Mesothelial cell of epicardium (in vitro differentiated cells): ENCODE measurements around the gene POLR1H. TPM values are rescaled to one million over a fixed set of nuclear protein-coding genes. Genes with fewer than 3 reads are reported as not detected.
A peak's percentile ranks its signal among the peaks of the same experiment; 100 is the strongest.

Source experiments
- DNase-seq, 2 experiments: peaks; one replicate each; pipeline ENCODE4 v3.0.0; 2021; ENCODE audit warnings: low spot score in 2 of 2; ENCODE audit not compliant: unreplicated experiment in 2 of 2
- H3K27ac Mint-ChIP-seq: 2 replicates; pipeline ENCODE4 v1.8.0; 2021; ENCODE audit warnings: mixed read lengths
- H3K27me3 Mint-ChIP-seq: 2 replicates; pipeline ENCODE4 v1.8.0; 2021; ENCODE audit warnings: low read depth, mixed read lengths
- H3K36me3 Mint-ChIP-seq: 2 replicates; pipeline ENCODE4 v1.8.0; 2021; ENCODE audit warnings: mixed read lengths
- H3K4me1 Mint-ChIP-seq: 2 replicates; pipeline ENCODE4 v1.8.0; 2021; ENCODE audit warnings: mixed read lengths
- H3K4me3 Mint-ChIP-seq: 2 replicates; pipeline ENCODE4 v1.8.0; 2021; ENCODE audit warnings: mild to moderate bottlenecking, moderate library complexity, mixed read lengths
- H3K9me3 Mint-ChIP-seq: 2 replicates; pipeline ENCODE4 v1.8.0; 2021; ENCODE audit warnings: mixed read lengths
- total RNA-seq: library from RNA; stranded (reverse); gene quantifications from 3 replicates; pipeline ENCODE4 v1.2.1, GENCODE V29; 2021
- TF ChIP-seq, protein P1 (sequence below): fragments of 200-600 bp; sonication (generic); IDR thresholded peaks from one replicate; pipeline ENCODE4 v1.5.0; 2021; ENCODE audit warnings: antibody characterized with exemption; ENCODE audit not compliant: unreplicated experiment

Gene POLR1H
- total RNA-seq, 1 donor from 2014 or later = 31.1 TPM

DNA sequence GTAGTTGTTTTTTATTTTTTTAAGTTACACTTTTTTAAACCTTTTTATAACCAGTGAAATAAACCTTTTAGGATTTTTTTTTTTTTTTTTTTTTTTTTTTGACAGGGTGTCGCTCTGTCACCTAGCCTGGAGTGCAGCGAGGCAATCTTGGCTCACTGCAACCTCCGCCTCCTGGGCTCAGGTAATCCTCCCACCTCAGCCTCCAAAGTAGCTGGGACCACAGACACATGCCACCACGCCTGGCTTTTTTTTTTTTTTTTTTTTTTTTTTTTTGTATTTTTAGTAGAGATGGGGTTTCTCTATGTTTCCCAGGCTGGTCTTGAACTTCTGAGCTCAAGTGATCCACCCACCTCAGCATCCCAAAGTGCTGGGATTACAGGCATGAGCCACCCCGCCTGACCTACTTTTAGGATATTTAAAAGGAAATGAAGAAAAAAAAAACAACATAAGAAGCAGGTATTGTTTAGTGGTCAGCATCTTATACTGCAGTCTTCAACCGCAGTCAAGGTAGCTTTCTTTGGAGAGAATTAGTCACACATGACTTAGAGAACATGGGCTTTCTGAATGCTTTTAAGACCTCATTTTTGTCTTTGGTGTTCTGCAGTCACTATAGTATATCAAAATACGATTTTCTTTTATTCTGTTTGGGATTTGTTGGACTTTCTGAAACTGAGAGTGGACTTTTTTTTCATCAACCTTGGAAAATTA lies 1.6 kb downstream of the POLR1H start:
- H3K4me1 Mint-ChIP-seq = peaks cover 38% of the 10 kb centered on the region
- peaks cover 7% of the 10 kb centered on the region for H3K36me3 Mint-ChIP-seq
- H3K27me3 Mint-ChIP-seq = no peaks in the 10 kb centered on the region
- H3K27ac Mint-ChIP-seq = no peak overlapping the region
- no peak for DNase-seq
- H3K9me3 Mint-ChIP-seq = no peaks in the 10 kb centered on the region
- TF ChIP-seq, protein P1, sequence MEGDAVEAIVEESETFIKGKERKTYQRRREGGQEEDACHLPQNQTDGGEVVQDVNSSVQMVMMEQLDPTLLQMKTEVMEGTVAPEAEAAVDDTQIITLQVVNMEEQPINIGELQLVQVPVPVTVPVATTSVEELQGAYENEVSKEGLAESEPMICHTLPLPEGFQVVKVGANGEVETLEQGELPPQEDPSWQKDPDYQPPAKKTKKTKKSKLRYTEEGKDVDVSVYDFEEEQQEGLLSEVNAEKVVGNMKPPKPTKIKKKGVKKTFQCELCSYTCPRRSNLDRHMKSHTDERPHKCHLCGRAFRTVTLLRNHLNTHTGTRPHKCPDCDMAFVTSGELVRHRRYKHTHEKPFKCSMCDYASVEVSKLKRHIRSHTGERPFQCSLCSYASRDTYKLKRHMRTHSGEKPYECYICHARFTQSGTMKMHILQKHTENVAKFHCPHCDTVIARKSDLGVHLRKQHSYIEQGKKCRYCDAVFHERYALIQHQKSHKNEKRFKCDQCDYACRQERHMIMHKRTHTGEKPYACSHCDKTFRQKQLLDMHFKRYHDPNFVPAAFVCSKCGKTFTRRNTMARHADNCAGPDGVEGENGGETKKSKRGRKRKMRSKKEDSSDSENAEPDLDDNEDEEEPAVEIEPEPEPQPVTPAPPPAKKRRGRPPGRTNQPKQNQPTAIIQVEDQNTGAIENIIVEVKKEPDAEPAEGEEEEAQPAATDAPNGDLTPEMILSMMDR = no peak
- H3K4me3 Mint-ChIP-seq = peak overlapping the region; percentile 96

DNA sequence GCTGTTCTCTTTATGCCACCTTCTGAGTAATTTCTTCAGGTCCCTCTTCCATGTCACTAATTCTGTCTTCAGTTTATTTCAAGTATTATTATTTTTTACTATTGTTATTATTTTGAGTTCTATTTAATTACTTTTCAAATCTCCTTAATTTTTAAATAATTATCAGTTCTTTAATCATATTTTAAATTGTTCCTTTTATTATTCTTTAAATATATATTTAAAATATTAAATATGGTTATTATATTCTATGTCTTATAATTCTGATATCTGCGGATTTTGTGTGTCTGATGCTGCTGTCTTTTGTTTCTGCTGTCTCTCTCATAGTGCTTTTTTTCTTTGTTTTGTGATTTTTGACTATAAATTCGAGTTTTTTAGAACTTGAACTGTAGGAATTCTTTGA lies 2.2 kb downstream of the POLR1H start:
- DNase-seq = no peak
- Mint-ChIP-seq H3K36me3 (peaks cover 4% of the 10 kb centered on the region), H3K27me3 (no peaks in the 10 kb centered on the region), H3K9me3 (no peaks in the 10 kb centered on the region), H3K4me3 (peak overlapping the region; percentile 24), H3K4me1 (peaks cover 45% of the 10 kb centered on the region), H3K27ac (peak overlapping the region; percentile 36)
- TF ChIP-seq, protein P1 = no peak

DNA sequence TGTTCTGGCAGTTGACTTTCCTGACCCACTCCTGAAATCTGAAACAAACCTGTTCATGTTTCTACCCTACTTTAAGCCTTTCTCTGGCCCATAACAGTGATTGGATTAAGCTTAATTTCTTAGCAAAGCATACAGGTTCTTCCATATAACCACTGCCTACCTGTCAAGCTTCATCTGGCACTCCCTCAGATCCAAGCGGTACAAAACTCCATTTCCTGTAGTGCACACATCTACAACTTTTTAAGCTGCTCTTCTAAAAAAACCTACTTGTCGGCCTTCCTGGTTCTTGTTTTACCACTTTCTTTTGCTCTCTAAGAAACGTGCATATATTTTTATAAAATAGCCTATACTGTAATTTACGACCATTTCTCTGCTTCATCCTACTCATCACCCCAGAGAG lies 5.0 kb downstream of the POLR1H start:
- peaks cover 39% of the 10 kb centered on the region for H3K4me1 Mint-ChIP-seq
- peak overlapping the region; percentile 94 for H3K4me3 Mint-ChIP-seq
- peak overlapping the region; percentile 99 for H3K27ac Mint-ChIP-seq
- DNase-seq = no peak
- H3K36me3 Mint-ChIP-seq = peaks cover 19% of the 10 kb centered on the region
- TF ChIP-seq, protein P1 = no peak
- no peaks in the 10 kb centered on the region for H3K9me3 Mint-ChIP-seq
- H3K27me3 Mint-ChIP-seq = peaks cover 16% of the 10 kb centered on the region

DNA sequence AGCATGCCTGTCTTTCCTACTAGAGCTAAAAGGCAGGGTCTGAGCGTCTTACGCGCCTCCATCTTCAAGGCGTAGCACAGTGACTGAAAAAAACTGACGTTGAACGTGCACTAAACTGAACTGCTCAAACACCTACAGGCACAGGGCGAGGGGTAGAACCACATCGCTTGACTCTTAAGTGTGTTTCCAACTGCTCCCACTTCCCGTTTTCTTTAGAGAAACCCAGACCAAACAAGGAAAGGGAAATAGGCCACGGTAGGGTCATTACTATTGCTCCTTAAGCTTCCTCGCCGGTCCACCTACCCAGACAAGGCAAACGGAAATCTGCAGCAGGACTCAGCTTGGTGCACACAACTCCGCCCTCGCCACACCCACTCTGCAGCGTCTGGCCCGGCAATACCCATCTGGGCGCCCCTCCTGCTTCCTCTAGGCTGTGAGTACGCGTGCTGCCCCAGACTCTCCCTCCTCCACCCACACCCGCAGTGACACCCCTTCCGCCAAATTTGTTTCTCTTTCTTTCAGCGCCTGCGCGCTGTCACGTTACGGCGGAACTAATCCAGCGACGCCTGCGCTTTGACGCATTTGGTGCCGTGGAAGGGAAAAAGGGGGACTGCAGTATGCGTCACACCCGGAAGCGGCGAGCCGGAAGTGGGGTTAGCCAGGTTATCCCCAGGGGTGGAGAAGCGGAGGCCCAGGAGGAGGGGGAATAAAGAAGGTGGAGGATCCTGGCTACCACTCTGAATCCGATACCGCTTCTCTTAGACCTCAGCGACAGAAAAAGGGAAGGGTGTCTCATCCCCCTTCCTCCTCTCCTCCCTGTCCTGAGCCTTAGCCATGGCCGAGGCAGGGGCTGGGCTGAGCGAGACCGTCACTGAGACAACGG lies 5.8 kb downstream of the POLR1H start, which contains the start of gene PPP1R11:
TSS of gene PPP1R11 (plus strand) at position 622 of the 883 bp plus-strand sequence. CDS start at position 835, 213 bp downstream.
- Mint-ChIP-seq H3K36me3 (peaks cover 19% of the 10 kb centered on the region), H3K4me3 (peak within 1 kb of the TSS; percentile 94), H3K27ac (peak within 1 kb of the TSS; percentile 99), H3K27me3 (peaks cover 22% of the 10 kb centered on the region), H3K4me1 (peaks cover 40% of the 10 kb centered on the region), H3K9me3 (no peaks in the 10 kb centered on the region)
- TF ChIP-seq, protein P1 = no peak
- DNase-seq = peak; percentile 91 to 93

DNA sequence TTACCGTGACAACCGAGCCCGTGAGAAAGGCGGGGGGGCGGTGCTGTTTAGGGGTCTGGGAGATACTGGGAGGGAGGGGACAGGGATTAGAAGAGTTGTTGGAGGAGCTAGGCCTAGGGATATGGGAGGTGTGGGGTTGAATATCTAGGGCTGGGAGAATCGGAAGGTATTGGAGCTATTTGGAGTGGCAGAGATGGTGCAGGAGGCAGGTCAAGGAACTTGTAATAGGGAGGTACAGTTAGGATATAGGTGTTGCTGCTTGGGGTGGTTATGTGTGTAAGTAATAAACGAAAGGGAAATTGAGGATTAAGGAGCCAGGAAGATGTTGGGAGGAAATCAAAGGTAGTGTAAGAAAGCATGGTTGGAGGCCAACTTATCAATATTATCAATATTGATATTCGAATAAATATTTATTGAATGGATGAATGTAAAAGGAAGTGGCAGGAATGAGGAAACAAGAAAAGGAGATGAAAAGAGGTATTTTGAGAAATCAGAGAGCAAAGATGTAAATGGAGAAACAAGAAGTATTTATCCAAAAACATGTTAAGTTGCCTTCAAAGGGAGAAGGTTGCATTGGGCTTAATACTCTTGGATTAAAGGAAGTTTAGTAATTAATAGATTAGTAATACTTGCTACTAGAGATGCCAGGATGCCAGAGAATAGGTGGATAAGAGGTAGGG lies 6.5 kb downstream of the POLR1H start:
- Mint-ChIP-seq H3K4me3 (peak overlapping the region; percentile 94), H3K27ac (peak overlapping the region; percentile 99), H3K4me1 (peaks cover 37% of the 10 kb centered on the region), H3K9me3 (no peaks in the 10 kb centered on the region), H3K36me3 (peaks cover 22% of the 10 kb centered on the region), H3K27me3 (peaks cover 30% of the 10 kb centered on the region)
- TF ChIP-seq, protein P1 = no peak
- DNase-seq = peak in 1 of 2 experiments; percentile 68
